BLaER1 (cell line): ENCODE data around the gene NDE1.
"Not testable (repeated sequence)": the region's sequence is repeated elsewhere in the genome, so short reads cannot be mapped to it uniquely, and the experiment has no call there.

ENCODE experiments used
- H3K27ac ChIP-seq: shearing (Covaris generic); formaldehyde crosslinking; 2 replicates; pipeline ENCODE4 v1.8.1; 2022
- H3K27me3 ChIP-seq: shearing (Covaris generic); formaldehyde crosslinking; 2 replicates; pipeline ENCODE4 v1.8.1; 2022
- H3K36me3 ChIP-seq: shearing (Covaris generic); formaldehyde crosslinking; 2 replicates; pipeline ENCODE4 v1.8.1; 2022
- H3K4me1 ChIP-seq: shearing (Covaris generic); formaldehyde crosslinking; 2 replicates; pipeline ENCODE4 v1.8.1; 2022
- H3K4me2 ChIP-seq: shearing (Covaris generic); formaldehyde crosslinking; 2 replicates; pipeline ENCODE4 v1.8.1; 2022
- H3K4me3 ChIP-seq: shearing (Covaris generic); formaldehyde crosslinking; 2 replicates; pipeline ENCODE4 v1.8.1; 2022
- H3K9ac ChIP-seq: shearing (Covaris generic); formaldehyde crosslinking; 2 replicates; pipeline ENCODE4 v1.8.1; 2022
- H3K9me3 ChIP-seq: shearing (Covaris generic); formaldehyde crosslinking; 2 replicates; pipeline ENCODE4 v1.8.1; 2022
- H4K20me1 ChIP-seq: shearing (Covaris generic); formaldehyde crosslinking; 2 replicates; pipeline ENCODE4 v1.8.1; 2022
- Cebpa-rat ChIP-seq: shearing (Covaris generic); IDR thresholded peaks from 2 replicates; pipeline ENCODE4 v1.8.1; 2022

The NDE1 gene

GRCh38 chr16:15686287-15686686, 36.2 kb downstream of the NDE1 start:
- no peak overlapping the region for H3K9ac ChIP-seq
- H3K27ac ChIP-seq = no peak overlapping the region
- no peak overlapping the region for H3K4me3 ChIP-seq
- H3K9me3 ChIP-seq = no peaks in the 10 kb centered on the region
- TF ChIP-seq Cebpa-rat = no peak
- H3K4me1 ChIP-seq = peaks cover 6% of the 10 kb centered on the region; the same call in 1 of the 2 replicates
- peaks cover 100% of the 10 kb centered on the region for H3K36me3 ChIP-seq
- peaks cover 11% of the 10 kb centered on the region; the same call in 1 of the 2 replicates for H4K20me1 ChIP-seq
- H3K4me2 ChIP-seq = no peak overlapping the region
- no peaks in the 10 kb centered on the region for H3K27me3 ChIP-seq

- peaks cover 100% of the 10 kb centered on the region for H3K36me3 ChIP-seq
- H4K20me1 ChIP-seq = peaks cover 17% of the 10 kb centered on the region; the same call in 1 of the 2 replicates
- no peak overlapping the region for H3K27ac ChIP-seq
Measured at GRCh38 chr16:15689290-15689689, 39.2 kb downstream of the NDE1 start.

GRCh38 chr16:15690296-15690695, 40.3 kb downstream of the NDE1 start:
- Histone ChIP-seq H3K4me2 (no peak overlapping the region), H3K27me3 (no peaks in the 10 kb centered on the region), H4K20me1 (peaks cover 13% of the 10 kb centered on the region; the same call in 1 of the 2 replicates), H3K9ac (no peak overlapping the region), H3K9me3 (no peaks in the 10 kb centered on the region), H3K4me1 (no peaks in the 10 kb centered on the region), H3K36me3 (peaks cover 100% of the 10 kb centered on the region), H3K4me3 (no peak overlapping the region), H3K27ac (no peak overlapping the region)
- no peak for TF ChIP-seq Cebpa-rat

More at GRCh38 chr16:15689290-15689689, 39.2 kb downstream of the NDE1 start:
- no peaks in the 10 kb centered on the region for H3K9me3 ChIP-seq
- TF ChIP-seq Cebpa-rat = no peak
- H3K4me3 ChIP-seq = no peak overlapping the region
- H3K4me2 ChIP-seq = no peak overlapping the region
- H3K4me1 ChIP-seq = no peaks in the 10 kb centered on the region
- H3K27me3 ChIP-seq = no peaks in the 10 kb centered on the region
- no peak overlapping the region for H3K9ac ChIP-seq

- no peaks in the 10 kb centered on the region for H3K27me3 ChIP-seq
- H3K4me3 ChIP-seq = no peak overlapping the region
- H4K20me1 ChIP-seq = peaks cover 11% of the 10 kb centered on the region; the same call in 1 of the 2 replicates
- H3K4me1 ChIP-seq = no peaks in the 10 kb centered on the region
- peaks cover 100% of the 10 kb centered on the region for H3K36me3 ChIP-seq
- H3K9ac ChIP-seq = no peak overlapping the region
- no peak overlapping the region for H3K4me2 ChIP-seq
- no peaks in the 10 kb centered on the region for H3K9me3 ChIP-seq
- no peak for TF ChIP-seq Cebpa-rat
- H3K27ac ChIP-seq = no peak overlapping the region
Measured at GRCh38 chr16:15691046-15691445, 41.0 kb downstream of the NDE1 start.

- not testable (repeated sequence) for H3K27me3 ChIP-seq, H3K4me2 ChIP-seq, H3K9me3 ChIP-seq, H3K27ac ChIP-seq, H3K9ac ChIP-seq, H3K4me1 ChIP-seq, H3K4me3 ChIP-seq
- H4K20me1 ChIP-seq = peaks cover 11% of the 10 kb centered on the region; the same call in 1 of the 2 replicates
- peaks cover 100% of the 10 kb centered on the region for H3K36me3 ChIP-seq
Measured at GRCh38 chr16:15692508-15692907, 42.5 kb downstream of the NDE1 start.

GRCh38 chr16:15694499-15694898, 44.5 kb downstream of the NDE1 start:
- TF ChIP-seq Cebpa-rat = no peak
- Histone ChIP-seq H3K4me2 (no peak overlapping the region), H3K9ac (no peak overlapping the region), H3K36me3 (peaks cover 100% of the 10 kb centered on the region), H3K4me1 (no peaks in the 10 kb centered on the region), H3K27ac (no peak overlapping the region), H3K4me3 (no peak overlapping the region), H4K20me1 (peaks cover 11% of the 10 kb centered on the region; the same call in 1 of the 2 replicates), H3K9me3 (no peaks in the 10 kb centered on the region), H3K27me3 (no peaks in the 10 kb centered on the region)

- TF ChIP-seq Cebpa-rat = no peak
- Histone ChIP-seq H3K27me3 (no peaks in the 10 kb centered on the region), H3K36me3 (peaks cover 100% of the 10 kb centered on the region), H3K4me2 (no peak overlapping the region), H3K27ac (no peak overlapping the region), H4K20me1 (0 out of 2 replicates have a peak, but pooled peaks cover 10% of the 10 kb centered on the region), H3K4me3 (no peak overlapping the region), H3K4me1 (peaks cover 16% of the 10 kb centered on the region), H3K9me3 (no peaks in the 10 kb centered on the region), H3K9ac (no peak overlapping the region)
Measured at GRCh38 chr16:15699819-15700218, 49.8 kb downstream of the NDE1 start.

GRCh38 chr16:15701367-15701766, 51.3 kb downstream of the NDE1 start:
- H3K9me3 ChIP-seq = no peaks in the 10 kb centered on the region
- H3K36me3 ChIP-seq = peaks cover 98% of the 10 kb centered on the region
- no peak for TF ChIP-seq Cebpa-rat

GRCh38 chr16:15701975-15702970, 52.2 kb downstream of the NDE1 start:
- Histone ChIP-seq H3K4me2 (no peak overlapping the region), H3K36me3 (peaks cover 98% of the 10 kb centered on the region), H3K27me3 (no peaks in the 10 kb centered on the region), H4K20me1 (0 out of 2 replicates have a peak, but pooled peaks cover 10% of the 10 kb centered on the region), H3K9me3 (no peaks in the 10 kb centered on the region), H3K4me3 (no peak overlapping the region), H3K9ac (no peak overlapping the region), H3K27ac (no peak overlapping the region), H3K4me1 (peaks cover 23% of the 10 kb centered on the region)
- no peak for TF ChIP-seq Cebpa-rat

More at GRCh38 chr16:15701367-15701766, 51.3 kb downstream of the NDE1 start:
- Histone ChIP-seq H3K27me3 (no peaks in the 10 kb centered on the region), H4K20me1 (0 out of 2 replicates have a peak, but pooled peaks cover 10% of the 10 kb centered on the region), H3K27ac (no peak overlapping the region), H3K4me2 (no peak overlapping the region), H3K4me3 (no peak overlapping the region), H3K4me1 (peaks cover 23% of the 10 kb centered on the region), H3K9ac (no peak overlapping the region)
